ENCODE data around the gene ITPR2.
"Not testable (repeated sequence)": the region's sequence is repeated elsewhere in the genome, so short reads cannot be mapped to it uniquely, and the experiment has no call there.

Gene ITPR2

DNA sequence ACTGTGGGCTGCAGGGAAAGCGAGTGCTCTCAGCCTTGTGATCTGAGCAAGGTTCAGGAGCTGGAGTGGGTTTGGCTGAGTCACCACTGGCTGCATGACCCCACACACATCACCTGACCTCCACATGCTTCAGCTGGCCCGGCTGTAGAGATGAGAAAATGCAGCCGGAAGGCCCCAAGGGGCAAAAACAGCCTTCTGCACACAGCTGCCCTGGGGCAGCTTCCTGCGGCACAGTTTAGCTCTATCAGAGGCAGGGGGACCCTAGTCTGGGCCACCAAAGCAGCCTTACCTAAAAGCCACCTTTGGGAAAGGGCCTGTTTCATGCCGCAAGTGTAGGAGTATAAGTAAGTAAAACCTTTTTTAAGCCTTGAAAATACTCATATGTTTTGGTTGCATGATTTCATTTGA, 514.3 kb downstream of the ITPR2 start:
- TF ChIP-seq, protein P1, sequence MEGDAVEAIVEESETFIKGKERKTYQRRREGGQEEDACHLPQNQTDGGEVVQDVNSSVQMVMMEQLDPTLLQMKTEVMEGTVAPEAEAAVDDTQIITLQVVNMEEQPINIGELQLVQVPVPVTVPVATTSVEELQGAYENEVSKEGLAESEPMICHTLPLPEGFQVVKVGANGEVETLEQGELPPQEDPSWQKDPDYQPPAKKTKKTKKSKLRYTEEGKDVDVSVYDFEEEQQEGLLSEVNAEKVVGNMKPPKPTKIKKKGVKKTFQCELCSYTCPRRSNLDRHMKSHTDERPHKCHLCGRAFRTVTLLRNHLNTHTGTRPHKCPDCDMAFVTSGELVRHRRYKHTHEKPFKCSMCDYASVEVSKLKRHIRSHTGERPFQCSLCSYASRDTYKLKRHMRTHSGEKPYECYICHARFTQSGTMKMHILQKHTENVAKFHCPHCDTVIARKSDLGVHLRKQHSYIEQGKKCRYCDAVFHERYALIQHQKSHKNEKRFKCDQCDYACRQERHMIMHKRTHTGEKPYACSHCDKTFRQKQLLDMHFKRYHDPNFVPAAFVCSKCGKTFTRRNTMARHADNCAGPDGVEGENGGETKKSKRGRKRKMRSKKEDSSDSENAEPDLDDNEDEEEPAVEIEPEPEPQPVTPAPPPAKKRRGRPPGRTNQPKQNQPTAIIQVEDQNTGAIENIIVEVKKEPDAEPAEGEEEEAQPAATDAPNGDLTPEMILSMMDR (IDR thresholded peaks at IDR 0.05; ENCODE audit: low read depth, low read length): no peak

DNA sequence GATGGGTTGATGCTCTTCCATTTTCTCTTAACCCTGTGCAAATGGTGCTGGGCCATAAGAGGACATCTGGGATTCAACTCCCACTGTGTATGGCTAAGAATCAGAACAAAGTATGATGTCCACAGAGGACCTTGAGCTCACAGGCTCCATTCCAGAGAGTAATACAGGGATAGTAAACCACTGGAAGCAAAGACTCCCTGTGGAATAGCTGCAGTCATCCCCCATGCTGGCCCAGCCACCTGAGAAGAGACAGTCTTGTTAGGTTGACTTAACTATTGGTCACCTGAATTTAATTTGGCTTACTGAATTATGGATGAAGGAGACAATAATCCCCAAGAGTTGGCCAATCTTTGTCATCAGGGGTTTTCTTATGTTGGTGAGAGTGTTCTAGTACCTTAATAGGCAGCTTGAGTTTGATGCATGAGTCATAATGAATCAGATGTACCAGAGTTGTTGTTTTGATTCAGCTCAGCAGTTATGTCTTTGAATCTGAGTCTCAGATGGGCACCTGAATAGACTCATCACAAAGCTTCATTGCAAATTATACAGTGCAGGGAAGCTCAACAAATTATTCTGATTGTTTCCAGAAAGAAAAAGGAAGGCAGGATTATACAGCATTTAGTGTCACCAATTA, 514.9 kb downstream of the ITPR2 start:
- TF ChIP-seq, protein P1 (IDR thresholded peaks at IDR 0.05; ENCODE audit: low read depth, low read length): no peak
- H3K4me3 ChIP-seq (ENCODE audit: low read depth, low read length): no peak overlapping the region

More for the DNA sequence above, 514.3 kb downstream of the ITPR2 start:
- no peak overlapping the region for H3K4me3 ChIP-seq (ENCODE audit: low read depth, low read length)

DNA sequence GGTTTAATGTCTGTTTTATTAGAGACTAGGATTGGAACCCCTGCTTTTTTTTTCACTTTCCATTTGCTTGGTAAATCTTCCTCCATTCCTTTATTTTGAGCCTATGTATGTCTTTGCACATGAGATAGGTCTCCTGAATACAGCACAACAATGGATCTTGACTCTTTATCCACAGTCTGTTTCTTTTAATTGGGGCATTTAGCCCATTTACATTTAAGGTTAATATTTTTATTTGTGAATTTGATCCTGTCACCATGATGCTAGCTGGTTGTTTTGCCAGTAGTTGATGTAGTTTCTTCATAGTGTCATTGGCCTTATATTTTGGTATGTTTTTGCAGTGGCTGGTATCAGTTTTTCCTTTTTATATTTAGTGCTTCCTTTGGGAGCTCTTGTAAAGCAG, 518.9 kb downstream of the ITPR2 start:
- not testable (repeated sequence) for H3K4me3 ChIP-seq (ENCODE audit: low read depth, low read length)

DNA sequence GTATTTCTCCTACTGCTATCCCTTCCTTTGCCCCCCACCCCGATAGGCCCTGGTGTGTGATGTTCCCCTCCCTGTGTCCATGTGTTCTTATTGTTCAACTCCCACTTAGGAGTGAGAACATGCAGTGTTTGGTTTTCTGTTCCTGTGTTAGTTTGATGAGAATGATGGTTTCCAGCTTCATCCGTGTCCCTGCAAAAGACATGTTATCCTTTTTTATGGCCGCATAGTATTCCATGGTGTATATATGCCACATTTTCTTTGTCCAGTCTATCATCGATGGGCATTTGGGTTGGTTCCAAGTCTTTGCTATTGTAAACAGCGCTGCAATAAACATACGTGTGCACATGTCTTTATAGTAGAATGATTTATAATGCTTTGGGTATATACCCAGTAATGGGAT, 522.5 kb downstream of the ITPR2 start:
- not testable (repeated sequence) for H3K4me3 ChIP-seq (ENCODE audit: low read depth, low read length)

DNA sequence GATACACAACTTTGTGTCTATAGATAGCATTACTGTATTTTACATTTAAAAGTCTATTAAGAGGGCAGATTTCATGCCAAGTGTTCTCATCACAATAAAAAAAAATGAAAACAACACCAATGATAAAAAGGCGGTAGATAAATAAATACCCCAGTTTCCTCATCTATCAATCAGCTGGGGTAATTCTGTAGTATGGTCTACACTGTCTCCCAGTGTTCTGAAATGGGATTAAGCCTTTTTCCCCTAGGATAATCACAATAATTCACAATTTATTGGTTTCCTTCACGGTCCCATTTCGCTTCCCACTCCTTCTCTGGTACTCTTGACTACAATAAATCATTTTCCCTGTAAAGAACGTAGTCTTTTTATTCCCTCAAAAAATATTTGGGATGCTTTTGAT, 523.4 kb downstream of the ITPR2 start:
- TF ChIP-seq, protein P1 (IDR thresholded peaks at IDR 0.05; ENCODE audit: low read depth, low read length): no peak
- no peak overlapping the region for H3K4me3 ChIP-seq (ENCODE audit: low read depth, low read length)

DNA sequence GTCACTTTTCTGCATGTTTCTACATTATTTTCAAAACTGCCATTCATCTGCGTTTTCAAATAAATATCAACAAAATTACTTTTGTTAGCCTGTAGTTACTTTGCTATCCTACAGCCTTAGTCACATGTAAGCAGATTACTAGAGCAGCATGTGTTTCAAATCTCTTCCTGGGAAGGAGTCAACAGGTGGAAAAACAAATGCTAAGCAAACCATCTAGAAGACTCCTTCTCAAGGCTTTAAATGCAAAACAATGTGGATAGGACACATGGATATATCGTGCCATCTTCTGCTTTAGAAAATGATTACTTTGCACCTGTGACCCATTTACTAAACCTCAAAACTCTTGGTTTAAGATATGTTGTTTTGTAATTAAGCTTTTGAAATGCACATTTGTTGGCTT, 528.7 kb downstream of the ITPR2 start:
- no peak overlapping the region for H3K4me3 ChIP-seq (ENCODE audit: low read depth, low read length)
- TF ChIP-seq, protein P1 (IDR thresholded peaks at IDR 0.05; ENCODE audit: low read depth, low read length): no peak

DNA sequence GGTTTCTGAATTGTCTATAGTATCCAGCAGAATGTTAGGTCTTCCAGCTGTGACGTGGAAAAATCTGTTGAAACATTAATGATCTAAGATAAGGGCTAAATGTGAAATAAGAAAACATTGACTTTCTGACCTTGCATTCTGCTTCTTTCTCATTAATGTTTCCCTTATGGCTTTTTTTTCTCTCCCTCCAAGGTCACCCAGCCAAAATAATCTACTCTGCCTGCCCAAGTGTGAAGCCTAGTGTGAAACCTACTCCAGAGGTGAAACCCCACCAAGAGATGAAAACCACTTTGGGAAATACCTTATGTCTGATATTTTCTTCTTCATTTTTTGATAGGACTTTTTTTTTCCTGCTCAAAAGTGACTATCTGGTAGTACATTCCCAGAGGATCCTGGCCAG, 529.6 kb downstream of the ITPR2 start:
- TF ChIP-seq, protein P1 (IDR thresholded peaks at IDR 0.05; ENCODE audit: low read depth, low read length): no peak
- no peak overlapping the region for H3K4me3 ChIP-seq (ENCODE audit: low read depth, low read length)

DNA sequence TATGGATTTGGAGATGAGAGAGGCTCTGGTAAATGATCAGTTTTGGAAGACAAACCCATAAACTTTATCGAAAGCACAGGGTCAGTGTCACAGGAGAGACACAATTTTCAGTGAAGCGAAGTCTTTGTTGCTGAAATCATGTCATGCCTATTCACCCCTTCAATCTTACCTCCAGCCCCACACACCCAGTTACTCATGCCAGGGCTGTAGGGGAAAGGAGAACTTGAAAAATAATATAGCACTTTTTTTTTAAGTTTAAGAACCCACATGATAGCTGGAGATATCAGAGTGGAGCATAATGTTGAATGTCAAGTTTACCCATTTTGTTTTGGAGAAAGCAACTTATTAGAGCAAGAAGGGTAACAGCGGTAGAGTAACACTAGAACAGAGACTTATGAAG, 530.2 kb downstream of the ITPR2 start:
- H3K4me3 ChIP-seq (ENCODE audit: low read depth, low read length): no peak overlapping the region
- TF ChIP-seq, protein P1 (IDR thresholded peaks at IDR 0.05; ENCODE audit: low read depth, low read length): no peak
